AG10803 (cell line): ENCODE measurements around the gene PXYLP1.

Source experiments
- DNase-seq: peaks from one replicate; pipeline ENCODE4 v3.0.0; 2010; ENCODE audit warnings: low read depth
- H3K4me3 ChIP-seq: 2 replicates; pipeline ENCODE4 v1.5.1; 2011; ENCODE audit warnings: mild to moderate bottlenecking, low read length, control low read depth
- CTCF ChIP-seq: conservative IDR thresholded peaks from 2 replicates; pipeline ENCODE4 v1.5.1; 2011; ENCODE audit warnings: mild to moderate bottlenecking, low read length, control low read depth, inconsistent platforms

PXYLP1 gene

GRCh38 chr3:141266186-141266585 lies 34.6 kb downstream of the PXYLP1 start:
- no peak for DNase-seq
- no peak overlapping the region for H3K4me3 ChIP-seq
- no peak for TF ChIP-seq CTCF

DNA sequence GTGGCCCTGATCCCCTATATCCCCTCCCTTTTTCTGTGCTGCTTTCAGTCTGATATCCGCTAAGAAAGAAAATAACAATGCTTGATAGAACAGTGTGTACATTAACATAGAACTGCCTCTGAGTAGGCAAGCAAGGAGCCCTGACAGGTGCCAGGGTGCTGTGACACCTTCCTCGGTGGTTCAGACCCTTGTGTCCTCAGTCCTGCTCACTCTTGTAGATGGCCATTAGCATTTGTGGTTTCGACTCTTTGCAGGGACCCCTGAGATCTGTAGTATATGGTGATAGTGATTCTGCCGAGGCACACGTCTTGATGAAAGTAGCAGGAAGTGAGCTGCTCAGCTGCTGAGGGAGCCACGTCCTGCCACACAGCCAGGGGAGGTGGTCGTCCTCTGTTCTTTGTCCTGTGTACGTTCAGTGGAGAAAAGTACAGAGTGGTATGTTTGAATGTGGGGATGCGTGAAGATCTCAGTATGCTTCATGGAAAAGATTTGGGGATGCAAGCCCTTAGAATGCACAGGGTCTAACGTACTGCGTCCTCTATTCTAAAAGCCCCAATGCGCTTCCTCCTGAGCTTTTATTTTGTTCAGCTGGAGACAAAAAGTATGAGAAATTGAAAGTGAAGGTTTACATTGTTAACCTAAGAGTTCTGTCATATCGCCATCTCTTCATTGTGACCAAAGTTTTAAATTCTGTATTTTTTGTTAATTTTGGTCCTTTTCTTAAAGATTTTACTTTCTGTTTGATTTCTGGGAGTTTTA lies 35.4 kb downstream of the PXYLP1 start:
- no peak overlapping the region for H3K4me3 ChIP-seq
- no peak for DNase-seq
- no peak for TF ChIP-seq CTCF

- no peak overlapping the region for H3K4me3 ChIP-seq
- DNase-seq: no peak
- TF ChIP-seq CTCF: no peak
Observed at GRCh38 chr3:141267629-141268028, 36.0 kb downstream of the PXYLP1 start.

- no peak for DNase-seq
- H3K4me3 ChIP-seq: no peak overlapping the region
- no peak for TF ChIP-seq CTCF
Observed at GRCh38 chr3:141268306-141268705, 36.7 kb downstream of the PXYLP1 start.

GRCh38 chr3:141268791-141269190 lies 37.2 kb downstream of the PXYLP1 start:
- TF ChIP-seq CTCF: no peak
- H3K4me3 ChIP-seq: no peak overlapping the region
- no peak for DNase-seq

DNA sequence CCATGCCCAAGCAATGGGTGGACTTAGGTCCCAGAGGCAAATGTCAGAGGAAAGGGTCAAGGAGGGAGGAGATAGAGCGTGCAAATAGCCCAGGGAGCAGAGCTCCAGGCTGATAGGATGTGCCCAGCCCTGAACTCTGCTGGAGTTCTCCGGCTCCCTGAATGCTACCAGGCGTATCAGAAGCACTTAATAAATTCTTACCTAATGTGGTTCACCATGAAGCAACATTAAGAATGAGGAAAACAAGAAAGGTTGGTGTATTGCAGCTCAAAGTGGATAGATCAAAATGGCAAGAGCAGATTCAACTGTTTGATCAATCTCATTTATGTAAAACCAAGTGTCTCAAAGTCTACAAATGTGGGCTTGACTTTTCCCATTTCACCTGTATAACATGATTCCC lies 38.3 kb downstream of the PXYLP1 start:
- DNase-seq: no peak
- TF ChIP-seq CTCF: no peak
- no peak overlapping the region for H3K4me3 ChIP-seq

- DNase-seq: no peak
- no peak for TF ChIP-seq CTCF
Observed at GRCh38 chr3:141271279-141272030, 39.8 kb downstream of the PXYLP1 start.

More at GRCh38 chr3:141271279-141272030, 39.8 kb downstream of the PXYLP1 start:
- no peak overlapping the region for H3K4me3 ChIP-seq
